Erythroblast (primary cell): ENCODE results near the gene MSRB3.

ENCODE experiments used
- GATA1 ChIP-seq: IDR thresholded peaks from 2 replicates; pipeline ENCODE4 v1.6.1; 2011; ENCODE audit warnings: low read depth, mild to moderate bottlenecking, control low read depth, low read length, moderate library complexity
- POLR2A ChIP-seq: IDR thresholded peaks from 2 replicates; pipeline ENCODE4 v1.6.1; 2011; ENCODE audit warnings: mild to moderate bottlenecking, low read length

- no peak for TF ChIP-seq POLR2A
- TF ChIP-seq GATA1: no peak
These were observed 29.5 kb downstream of the MSRB3 start for GRCh38 chr12:65308006-65308405.
